Stimulated activated naive CD8-positive, alpha-beta T cell treated with anti-CD3 and anti-CD28 coated beads, Interleukin-15, Interleukin-2, amounts not matched to agents 100 U/mL and 50 U/mL, for 24 hours (primary cell): ENCODE measurements around the gene SUSD3.
A peak's percentile ranks its signal among the peaks of the same experiment; 100 is the strongest.
"Not testable (repeated sequence)": the region's sequence is repeated elsewhere in the genome, so short reads cannot be mapped to it uniquely, and the experiment has no call there.

ENCODE experiments used
- ATAC-seq: fragments of 150-1000 bp; cut with Tn5 transposase; one replicate; pipeline ENCODE4 v1.10.0; 2021
- DNase-seq: peaks from one replicate; pipeline ENCODE4 v3.0.0; 2021

The SUSD3 gene

DNA sequence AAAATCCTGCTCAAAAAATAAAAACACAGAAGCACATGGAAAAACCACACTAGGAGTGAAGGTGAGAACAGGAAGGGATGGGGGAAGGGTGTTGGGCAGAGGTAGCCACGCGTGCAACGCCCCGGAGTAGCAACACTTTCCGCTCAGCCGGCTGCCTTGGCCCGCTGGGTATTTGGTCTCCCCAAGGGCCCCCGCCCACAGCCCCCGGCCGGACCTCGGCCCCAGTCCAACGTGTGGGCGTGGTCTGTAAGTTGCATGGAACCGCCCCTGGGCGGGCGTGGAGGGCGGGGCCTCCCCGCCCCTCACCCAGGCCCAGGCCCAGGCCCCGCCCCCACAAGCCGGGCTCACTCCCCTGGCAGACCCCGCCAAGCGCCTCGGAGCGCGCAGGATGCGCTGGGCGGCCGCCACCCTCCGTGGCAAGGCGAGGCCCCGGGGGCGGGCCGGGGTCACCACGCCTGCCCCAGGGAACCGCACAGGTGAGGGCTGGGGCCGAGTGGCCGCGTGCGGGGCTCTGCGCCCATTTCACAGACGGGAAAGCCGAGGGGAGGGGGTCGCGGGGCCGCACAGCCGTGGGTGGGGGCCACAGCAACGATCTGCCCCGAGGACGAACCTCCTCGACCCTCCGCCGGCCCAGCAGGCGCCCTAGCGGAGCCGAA is at the start of gene SUSD3:
SUSD3 (plus strand) TSS at position 347 of the 656 bp plus-strand sequence; CDS start at position 389, 42 bp downstream.
- peak; percentile 80 for DNase-seq
- peak; percentile 69 for ATAC-seq

DNA sequence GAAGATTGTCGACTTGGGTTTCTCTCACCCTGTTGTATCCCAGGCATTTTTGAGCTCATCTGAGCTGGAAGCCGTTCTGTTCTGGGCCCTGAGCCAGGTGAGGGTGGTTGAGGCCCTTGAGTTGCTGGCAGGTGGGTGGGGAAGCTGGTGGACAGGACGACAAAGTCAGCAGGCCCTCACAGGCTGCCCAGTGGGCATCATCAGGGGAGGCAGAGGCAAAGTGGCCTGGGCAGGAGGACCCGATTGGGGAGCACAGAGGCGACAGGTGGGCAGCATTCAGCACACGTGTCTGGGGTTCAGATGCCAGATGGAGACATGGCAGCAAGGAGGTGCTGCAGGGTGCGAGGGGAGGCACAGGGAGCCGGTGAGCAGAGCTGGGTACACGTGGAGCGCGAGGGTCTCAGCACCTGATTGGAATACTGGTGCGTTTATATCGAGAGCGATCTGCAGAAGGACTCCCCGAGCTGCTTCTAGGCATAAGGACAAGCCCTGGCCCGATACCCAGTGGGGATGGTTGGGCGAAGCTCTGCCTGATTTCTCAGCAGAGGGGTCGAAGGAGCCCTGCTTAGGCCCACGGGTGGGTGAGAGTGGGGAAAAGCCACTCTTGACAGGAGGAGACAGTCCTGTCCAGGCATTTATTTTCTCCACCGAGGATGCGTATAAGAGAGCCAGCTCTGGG is 49.0 kb upstream of the SUSD3 start:
- ATAC-seq, result no peak
- no peak for DNase-seq

DNA sequence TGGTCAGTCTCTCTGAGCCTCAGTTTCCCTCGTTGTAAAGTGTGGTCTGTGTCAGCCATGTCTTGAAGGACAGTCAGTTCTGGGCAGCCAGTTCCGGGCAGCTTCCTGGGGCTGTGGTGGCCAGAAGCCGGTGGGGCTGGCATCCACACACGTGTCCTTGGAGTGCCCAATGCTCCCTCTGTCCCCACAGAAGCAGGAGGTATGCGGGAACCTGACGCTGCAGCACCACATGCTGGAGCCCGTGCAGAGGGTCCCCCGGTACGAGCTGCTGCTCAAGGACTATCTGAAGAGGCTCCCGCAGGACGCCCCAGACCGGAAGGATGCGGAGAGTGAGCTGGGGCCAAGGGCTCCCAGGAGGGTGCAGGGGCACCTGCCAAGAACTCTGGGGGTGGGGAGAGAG is 48.4 kb upstream of the SUSD3 start:
- no peak for ATAC-seq
- no peak for DNase-seq

DNA sequence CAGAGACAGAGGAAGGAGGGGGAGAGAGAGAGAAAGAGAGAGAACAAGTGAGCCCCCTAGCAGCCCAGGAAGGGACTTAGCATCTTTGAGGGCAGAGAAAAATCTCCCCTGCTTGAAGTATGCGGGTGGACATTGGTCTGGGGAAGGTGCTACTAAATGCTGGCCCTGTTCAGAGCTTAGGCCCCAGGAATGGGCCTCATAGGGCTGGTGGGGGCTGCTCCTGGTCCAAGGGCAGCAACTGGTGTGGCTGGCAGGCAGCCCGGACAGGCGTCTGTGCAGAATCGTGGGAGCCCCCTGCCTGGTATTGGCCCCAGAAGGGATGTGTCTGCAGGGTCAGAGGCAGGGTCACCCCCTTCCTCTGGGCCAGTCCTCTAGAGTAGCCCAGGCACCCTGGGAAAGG is 47.8 kb upstream of the SUSD3 start:
- no peak for DNase-seq
- no peak for ATAC-seq

DNA sequence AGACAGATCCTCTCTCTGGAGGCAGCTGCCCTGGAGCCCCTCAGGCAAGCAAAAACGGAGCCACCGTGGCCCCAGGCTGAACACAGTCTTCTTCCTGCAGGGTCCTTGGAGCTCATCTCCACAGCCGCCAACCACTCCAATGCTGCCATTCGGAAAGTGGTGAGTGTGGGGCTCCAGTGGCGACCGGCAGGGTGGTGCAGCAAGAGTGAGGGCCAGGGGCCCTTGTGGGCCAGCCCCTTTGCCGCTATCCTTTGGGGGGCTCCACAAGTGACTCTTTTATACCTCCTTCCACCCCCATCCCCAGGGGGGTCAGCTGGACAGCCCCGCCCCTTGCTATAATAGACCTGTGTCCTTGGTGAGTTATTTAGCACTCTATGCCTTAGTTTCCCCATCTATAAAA is 47.4 kb upstream of the SUSD3 start:
- no peak for DNase-seq
- no peak for ATAC-seq

DNA sequence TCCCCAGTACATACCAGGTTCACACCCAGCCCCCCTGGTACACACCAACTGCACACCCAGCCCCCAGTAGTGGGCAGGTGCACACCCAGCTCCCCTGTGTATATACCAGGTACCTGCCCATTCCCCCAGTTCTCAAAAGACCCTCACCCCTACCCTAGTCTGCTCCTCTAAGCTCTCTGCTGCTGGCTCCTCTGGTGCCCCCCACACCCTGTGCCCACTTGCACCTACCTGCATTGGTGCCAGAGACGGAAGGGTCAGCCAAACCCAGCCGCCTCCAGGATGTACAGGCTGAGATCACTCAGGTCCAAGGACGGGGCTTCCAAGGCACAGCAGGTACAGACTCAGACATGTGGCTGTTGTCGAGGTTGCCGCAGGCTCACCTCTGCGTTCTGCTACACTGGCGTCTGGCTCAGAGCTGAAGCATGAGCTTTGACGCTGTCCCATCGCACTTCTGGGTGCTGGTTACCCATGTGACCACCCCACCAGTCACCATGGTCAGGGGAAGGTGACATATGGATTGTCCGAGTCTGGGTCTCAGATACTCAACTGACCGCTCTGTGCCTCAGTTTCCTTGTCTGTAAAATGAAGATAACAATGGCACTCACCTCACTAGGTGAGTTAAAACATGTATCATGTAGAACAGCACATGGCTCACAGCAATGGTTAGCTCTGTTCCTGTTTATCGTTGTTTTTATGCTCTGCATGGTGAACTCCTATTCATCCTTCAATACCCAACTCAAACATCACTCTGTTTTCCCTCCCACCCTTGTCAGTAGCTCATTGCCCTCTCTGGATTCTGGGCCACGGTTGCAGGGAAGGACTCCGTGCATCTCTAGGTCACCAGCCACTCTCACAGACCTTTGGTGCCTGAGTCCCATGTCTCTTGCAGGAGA is 45.3 kb upstream of the SUSD3 start:
- no peak for DNase-seq
- no peak for ATAC-seq

DNA sequence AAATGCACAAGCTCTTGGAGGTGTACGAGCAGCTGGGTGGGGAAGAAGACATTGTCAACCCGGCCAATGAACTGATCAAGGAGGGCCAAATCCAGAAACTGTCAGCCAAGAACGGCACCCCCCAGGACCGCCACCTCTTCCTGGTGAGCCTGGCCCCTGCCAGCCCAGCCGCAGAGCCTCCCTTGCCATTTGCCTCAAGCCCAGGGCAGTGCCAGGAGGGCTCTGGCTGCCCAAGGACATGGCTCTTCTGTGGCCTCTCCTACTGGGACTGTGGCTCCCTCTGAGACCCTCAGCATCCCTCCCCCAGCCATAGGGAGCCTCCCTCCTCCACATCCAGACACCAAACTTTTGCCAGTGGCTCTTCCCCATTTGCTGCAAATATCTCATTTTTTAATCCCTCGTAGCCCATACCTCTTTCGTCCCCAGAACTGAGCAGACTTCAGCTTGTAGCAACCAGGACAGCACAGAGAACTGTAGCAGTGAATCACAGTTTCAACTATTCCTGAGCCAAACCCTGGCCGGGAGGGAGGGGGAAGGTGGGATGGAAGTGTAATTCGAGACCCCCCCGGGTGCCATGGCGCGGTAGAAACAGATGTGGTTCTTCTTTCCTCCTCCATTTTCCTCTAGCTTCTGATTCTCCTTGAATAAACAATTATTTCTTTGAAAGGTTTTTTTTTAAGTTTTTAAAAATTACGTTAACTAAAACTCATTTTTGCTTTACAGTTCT is 44.5 kb upstream of the SUSD3 start:
- DNase-seq, result no peak

DNA sequence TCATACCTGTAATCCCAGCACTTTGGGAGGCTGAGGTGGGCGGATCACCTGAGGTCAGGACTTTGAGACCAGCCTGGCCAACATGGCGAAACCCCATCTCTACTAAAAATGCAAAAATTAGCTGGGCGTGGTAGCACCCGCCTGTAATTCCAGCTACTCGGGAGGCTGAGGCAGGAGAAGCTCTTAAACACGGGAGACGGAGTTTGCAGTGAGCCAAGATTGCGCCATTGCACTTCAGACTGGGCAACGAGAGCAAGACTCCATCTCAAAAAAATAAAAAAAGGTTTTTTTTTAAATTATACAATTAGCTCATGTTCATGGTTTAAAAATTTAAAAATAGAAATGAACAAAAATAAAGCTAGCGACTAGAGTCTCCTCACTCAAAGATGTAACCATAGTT is 43.3 kb upstream of the SUSD3 start:
- not testable (repeated sequence) for DNase-seq

More for the DNA sequence above, 44.5 kb upstream of the SUSD3 start:
- no peak for ATAC-seq

DNA sequence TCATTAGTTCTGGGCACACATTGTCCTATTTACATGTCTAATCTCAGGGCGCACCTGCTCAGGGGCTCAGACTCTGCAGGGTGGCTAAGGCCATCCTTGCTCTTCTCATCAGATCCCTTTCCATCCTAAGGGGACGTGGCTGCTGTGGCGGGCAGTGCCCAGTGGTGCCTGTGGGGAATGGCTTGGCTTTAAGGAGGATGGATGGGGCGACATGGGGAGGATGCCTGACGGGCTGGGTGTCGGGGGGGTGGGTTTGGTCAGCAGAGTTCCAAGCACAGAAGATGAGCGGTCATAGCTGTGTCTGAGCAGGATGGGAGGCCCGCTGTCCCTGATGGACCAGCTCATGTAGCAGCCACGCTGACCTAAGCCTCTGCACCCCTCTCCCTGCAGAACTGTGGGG is 40.9 kb upstream of the SUSD3 start:
- no peak for ATAC-seq
- DNase-seq, result no peak

More for the DNA sequence above, 43.3 kb upstream of the SUSD3 start:
- not testable (repeated sequence) for ATAC-seq

DNA sequence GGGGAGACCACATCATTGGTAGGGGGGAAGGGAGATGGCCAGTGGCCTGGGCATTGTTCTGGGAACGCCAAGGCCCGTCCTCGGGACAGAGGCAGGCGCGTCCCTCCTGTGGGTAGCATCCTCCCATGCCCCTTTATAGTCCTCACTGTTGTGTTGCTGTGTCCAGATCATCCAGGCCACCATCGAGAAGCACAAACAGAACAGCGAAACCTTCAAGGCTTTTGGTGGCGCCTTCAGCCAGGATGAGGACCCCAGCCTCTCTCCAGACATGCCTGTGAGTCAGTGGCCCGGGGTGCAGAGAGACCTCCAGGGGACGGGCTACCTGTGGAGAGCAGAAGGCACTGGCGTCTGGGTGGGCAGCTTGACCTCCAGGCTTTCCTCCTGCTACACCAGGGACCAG is 38.4 kb upstream of the SUSD3 start:
- DNase-seq (no peak), ATAC-seq (no peak)

DNA sequence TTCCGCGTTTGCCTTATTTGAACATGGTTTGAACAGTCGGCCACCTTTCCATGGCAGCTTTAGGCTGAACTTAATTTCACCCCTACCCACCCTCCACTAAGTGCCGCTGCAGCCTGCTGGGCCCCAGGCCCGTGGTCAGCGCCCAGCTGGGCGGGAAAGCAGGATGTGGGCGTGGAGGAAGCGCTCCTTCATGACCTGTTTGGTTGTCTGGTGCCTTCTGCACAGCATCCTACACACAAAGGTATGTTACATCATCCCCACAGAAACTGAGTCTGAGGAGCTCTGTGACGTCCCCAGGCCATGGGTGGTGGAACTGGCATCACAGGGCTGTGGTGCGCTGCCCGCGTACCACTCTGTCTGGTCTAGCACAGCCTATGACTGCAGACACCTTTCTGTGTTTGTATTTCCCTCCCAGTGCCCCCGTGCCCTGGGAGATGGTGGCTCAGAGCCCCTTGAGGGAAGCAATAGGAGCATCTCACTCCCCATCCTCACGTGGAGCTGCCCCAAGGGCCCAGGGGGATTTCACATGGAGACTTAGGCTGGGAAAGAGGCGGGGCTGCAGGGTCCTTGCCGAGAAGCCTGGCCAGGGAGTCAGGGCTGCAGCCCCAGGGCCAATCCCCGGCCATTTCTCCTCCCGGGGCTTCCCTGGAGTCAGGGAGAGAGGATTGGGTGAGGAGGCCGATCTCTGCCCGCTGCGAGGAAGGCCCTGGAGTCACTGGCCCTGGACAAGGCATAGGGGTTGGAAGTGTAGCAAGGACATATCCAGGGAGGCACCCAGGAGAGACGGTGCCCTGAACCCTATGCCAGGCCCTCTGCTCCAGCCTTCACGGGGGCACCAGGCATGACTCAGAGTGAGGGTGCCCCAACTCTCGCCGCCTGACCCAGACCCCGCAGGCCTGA is 37.5 kb upstream of the SUSD3 start:
- ATAC-seq (peak; percentile 73), DNase-seq (peak; percentile 52)

DNA sequence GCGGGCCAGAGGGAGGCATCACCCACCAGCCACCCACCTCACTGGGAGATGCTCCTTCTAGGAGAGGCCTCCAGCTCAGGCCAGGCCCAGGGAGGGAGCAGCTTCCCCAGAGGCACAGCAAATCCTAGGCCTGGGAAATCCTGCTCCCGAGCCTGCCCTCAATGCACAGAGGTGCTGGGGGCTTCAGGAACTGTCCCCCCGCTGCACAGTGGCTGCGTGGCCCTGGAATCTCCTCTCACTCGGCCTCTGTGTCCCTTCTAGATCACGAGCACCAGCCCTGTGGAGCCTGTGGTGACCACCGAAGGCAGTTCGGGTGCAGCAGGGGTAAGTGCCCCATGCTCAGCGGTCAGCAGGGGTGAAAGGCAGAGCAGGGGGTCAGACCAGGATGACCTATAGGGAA is 36.4 kb upstream of the SUSD3 start:
- DNase-seq, result no peak
- ATAC-seq, result no peak

DNA sequence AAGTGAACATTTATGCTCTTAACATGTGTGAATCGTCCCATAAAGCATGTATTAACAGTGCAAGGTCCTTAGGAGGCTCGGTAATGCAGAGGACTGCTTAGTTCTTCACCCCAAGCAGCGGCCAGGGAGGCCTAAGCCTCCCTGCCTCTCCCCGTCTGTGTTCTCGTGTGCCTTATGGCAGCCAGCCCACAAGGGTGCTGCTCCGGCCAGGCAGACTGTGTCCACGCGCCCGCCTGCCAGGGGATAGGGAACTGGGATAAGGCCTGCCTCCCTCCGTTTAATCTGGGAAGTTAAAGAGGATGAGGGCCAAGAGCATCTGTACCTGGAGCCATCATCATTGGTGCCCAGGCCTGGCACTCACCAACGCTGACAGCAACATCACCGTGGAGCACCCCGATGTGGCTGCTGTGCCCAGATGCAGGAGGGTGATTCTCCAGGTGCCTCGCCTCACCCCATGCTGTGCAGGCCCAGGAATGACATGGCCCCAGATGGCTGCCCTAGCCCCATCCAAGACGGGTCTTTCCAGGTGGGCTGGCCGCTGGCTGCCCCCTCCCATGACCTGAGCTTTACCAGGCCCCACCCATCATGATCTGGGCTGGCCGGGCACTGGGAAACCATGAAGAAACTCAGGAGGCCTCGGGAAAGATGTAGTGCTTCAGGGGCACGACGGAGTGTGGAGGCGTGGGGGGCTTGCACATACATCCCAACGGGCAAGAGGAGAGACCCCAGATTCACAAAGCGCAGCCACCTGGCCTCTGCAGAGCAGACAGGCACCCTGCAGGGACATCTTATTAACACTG is 35.6 kb upstream of the SUSD3 start:
- no peak for ATAC-seq
- no peak for DNase-seq

DNA sequence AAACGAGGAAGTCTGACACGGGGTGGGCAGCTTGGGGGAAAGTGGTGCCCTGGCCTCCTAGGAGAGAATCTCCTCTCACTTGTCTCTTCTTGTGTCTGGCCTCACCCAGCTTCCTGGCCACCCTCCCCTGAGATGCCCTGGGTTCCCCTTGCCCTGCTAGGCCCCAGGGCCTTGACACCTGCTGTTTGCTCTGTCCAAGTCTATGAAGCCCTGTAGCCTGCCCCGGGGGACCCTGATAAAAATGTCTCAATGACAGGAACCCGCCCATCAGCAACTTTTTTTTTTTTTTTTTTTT is 35.0 kb upstream of the SUSD3 start:
- no peak for DNase-seq
- no peak for ATAC-seq

DNA sequence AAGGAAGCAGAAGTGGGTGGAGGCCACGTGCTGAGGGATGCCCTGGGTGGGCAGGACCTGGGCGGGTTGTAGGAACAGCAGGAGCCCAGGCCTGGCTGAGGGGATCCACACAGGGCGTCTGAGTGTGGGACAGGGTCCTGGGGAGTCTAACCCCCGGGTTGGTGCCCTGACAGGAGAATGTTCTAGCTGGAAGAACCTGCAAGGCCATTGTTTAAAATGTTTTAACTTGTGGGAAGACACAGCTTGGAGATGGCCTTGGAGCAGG is 33.9 kb upstream of the SUSD3 start:
- DNase-seq (no peak), ATAC-seq (no peak)

DNA sequence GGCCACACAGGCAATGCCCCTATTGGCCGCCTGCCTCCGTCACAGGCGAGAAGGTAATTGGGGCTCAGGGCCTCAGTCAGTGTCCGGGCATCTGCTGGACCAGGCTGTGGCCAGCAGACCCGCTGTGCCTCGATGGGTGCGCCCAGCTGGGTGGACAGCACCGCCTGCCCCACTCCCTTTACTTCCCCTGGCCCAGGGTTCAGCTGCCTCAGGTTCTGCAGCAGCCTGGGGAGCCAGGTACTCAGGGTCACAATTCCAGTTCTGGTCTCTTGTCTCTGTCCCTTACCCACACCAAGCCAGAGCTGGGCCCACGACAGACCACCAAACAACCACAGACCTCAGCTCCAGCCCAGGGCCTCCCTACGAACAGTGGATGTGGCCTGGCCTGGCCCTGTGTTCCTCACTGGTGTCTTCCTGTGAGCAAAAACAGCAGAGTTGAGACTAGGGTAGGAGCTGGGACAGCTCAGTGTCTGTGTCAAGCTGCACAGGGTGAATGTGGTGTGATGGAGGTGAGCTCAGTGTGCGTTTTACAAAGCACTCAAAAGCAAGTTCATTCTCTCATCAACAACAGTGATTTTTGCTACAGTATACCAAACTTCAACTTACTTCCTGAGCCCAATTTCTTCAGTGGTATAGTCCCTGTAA is 33.4 kb upstream of the SUSD3 start:
- DNase-seq (no peak), ATAC-seq (no peak)

DNA sequence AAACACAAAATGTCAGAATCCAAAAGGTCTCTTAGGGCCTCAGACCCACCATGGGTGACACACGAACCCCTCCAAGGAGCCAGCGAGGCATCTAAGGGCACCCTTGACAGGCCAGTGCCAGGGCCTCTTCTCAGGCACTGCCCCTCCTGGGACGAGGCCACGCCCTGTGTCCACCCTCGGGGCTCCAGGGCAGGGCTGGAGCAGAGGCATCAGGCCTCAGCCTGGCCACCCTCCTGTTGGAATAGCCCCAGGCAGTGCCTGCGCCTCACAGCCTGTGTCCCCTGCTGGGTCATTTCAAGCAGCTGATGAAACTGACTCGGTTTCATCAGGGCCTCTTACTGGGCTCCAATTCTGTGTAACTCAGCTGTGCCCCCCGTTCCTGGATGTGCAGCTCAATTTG is 32.8 kb upstream of the SUSD3 start:
- no peak for DNase-seq

DNA sequence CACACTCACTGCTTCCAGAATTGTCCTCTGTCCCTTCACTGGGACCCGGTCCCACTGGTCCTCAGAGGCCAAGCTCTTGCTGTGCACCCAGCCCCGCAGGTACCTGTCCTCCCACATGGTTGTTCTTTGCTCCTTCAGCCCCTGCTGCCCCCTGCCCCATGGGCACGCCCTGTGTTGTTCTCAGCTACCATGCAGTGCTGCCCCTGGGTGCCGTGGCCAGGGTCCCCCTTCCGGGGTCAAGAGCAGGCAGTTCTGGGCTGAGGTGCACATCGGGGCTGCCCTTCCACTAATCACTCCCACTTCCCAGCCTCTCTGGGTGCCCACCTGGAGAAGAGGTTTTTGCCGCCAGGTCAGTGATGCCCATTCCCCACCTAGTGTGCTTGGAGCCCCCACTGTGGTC is 31.9 kb upstream of the SUSD3 start:
- no peak for DNase-seq
- ATAC-seq, result no peak

More for the DNA sequence above, 32.8 kb upstream of the SUSD3 start:
- no peak for ATAC-seq

DNA sequence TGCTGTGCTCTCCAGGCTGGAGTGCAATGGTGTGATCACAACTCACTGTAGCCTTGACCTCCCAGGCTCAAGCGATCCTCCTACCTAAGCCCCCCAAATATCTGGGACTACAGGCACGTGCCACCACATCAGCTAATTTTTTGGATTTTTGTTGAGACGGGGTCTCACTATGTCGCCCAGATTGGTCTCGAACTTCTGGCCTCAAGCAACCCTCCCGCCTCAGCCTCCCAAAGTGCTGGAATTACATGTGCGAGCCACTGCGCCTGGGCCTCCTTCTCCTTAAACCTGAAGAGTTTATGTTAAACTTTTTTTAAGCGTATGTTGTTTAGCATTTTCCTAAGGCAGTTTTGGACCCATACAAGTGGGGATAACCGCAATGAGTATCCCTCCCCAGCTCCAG is 30.8 kb upstream of the SUSD3 start:
- no peak for ATAC-seq
- DNase-seq, result no peak

DNA sequence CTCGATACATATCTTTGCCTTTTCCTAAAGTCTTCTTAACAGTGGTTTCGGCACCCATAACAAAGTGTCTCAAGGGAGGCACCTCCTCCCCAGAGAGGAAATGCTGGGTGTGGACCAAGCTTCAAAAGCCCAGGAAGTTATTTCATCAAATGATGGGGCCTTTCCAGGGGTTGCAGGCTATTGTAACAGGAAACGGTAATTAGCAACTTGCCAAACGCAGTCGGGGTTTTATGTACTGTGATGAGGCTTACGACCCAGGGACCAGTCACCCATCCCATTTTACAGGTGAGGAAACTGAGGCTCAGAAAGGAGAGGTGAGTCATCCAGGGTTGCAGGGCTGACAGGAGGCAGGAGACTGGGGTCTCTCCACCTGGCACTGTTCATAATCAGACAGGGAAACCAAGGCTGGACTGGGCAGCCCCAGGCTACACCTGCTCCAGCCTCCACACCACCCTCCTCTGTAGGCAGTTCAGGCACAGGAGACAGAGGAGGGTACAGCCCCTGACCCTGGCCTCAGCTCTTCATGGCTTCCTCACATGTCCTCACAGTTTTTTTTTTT is 30.0 kb upstream of the SUSD3 start:
- ATAC-seq, result peak; percentile 78

More for the DNA sequence above, 30.0 kb upstream of the SUSD3 start:
- DNase-seq, result peak; percentile 50
